Ramos (cell line): ENCODE results near the gene TRIM27.
"Not testable (repeated sequence)": the region's sequence is repeated elsewhere in the genome, so short reads cannot be mapped to it uniquely, and the experiment has no call there.

Experiments
- in situ Hi-C: fragments of 300-500 bp; cut with MboI; formaldehyde crosslinking; loops from one replicate; pipeline ENCODE4 v1.14.3; 2022; ENCODE audit warnings: low sequenced_read_pairs; ENCODE audit not compliant: unreplicated experiment

The TRIM27 gene

GRCh38 chr6:28923318-28924102, at the start of gene TRIM27:
TSS of gene TRIM27 (minus strand) at chr6:28923985. CDS start at chr6:28923632, 353 bp downstream.
- in situ Hi-C loops = no loop called here

- in situ Hi-C loops = not testable (repeated sequence)
These were observed 46.3 kb upstream of the TRIM27 start for GRCh38 chr6:28970056-28970455.

GRCh38 chr6:28969129-28969528, 45.3 kb upstream of the TRIM27 start:
- in situ Hi-C loops = no loop called here

GRCh38 chr6:28968476-28968875, 44.7 kb upstream of the TRIM27 start:
- in situ Hi-C loops = no loop called here

- in situ Hi-C loops = no loop called here
These were observed 41.9 kb upstream of the TRIM27 start for GRCh38 chr6:28965706-28966105.

- in situ Hi-C loops = no loop called here
These were observed 37.2 kb upstream of the TRIM27 start for GRCh38 chr6:28960846-28961500.

- in situ Hi-C loops = not testable (repeated sequence)
These were observed 34.9 kb upstream of the TRIM27 start for GRCh38 chr6:28958561-28959243.

GRCh38 chr6:28957795-28958314, 34.1 kb upstream of the TRIM27 start:
- in situ Hi-C loops = not testable (repeated sequence)

- in situ Hi-C loops = no loop called here
These were observed 32.5 kb upstream of the TRIM27 start for GRCh38 chr6:28956331-28956730.

- in situ Hi-C loops = no loop called here
These were observed 29.9 kb upstream of the TRIM27 start for GRCh38 chr6:28953585-28954258.

- in situ Hi-C loops = no loop called here
These were observed 29.3 kb upstream of the TRIM27 start for GRCh38 chr6:28953039-28953584.

- in situ Hi-C loops = loop anchor here (5.0 to 10.0 kb wide), 2 partner anchors 33 to 105 kb away; no protein-coding TSS in a partner anchor
These were observed 25.9 kb upstream of the TRIM27 start for GRCh38 chr6:28949656-28950195.

GRCh38 chr6:28948782-28949486, 25.1 kb upstream of the TRIM27 start:
- in situ Hi-C loops = loop anchor here (5.0 to 10.0 kb wide), 2 partner anchors 33 to 104 kb away; no protein-coding TSS in a partner anchor

GRCh38 chr6:28947831-28948270, 24.1 kb upstream of the TRIM27 start:
- in situ Hi-C loops = loop anchor here (5.0 to 10.0 kb wide), 2 partner anchors 34 to 103 kb away; no protein-coding TSS in a partner anchor

GRCh38 chr6:28947067-28947765, 23.4 kb upstream of the TRIM27 start:
- in situ Hi-C loops = loop anchor here (5.0 to 10.0 kb wide), 2 partner anchors 35 to 102 kb away; no protein-coding TSS in a partner anchor

- in situ Hi-C loops = loop anchor here (5.0 to 10.0 kb wide), 2 partner anchors 37 to 101 kb away; no protein-coding TSS in a partner anchor
These were observed 21.6 kb upstream of the TRIM27 start for GRCh38 chr6:28945349-28945748.

GRCh38 chr6:28944412-28944865, 20.7 kb upstream of the TRIM27 start:
- in situ Hi-C loops = loop anchor here (10.0 kb wide), 1 partner anchor 100 kb away; no protein-coding TSS in a partner anchor
